Measurements from ENCODE around the gene PSG4. TPM values are rescaled to one million over a fixed set of nuclear protein-coding genes. Genes with fewer than 3 reads are reported as not detected.
"Not testable (repeated sequence)": the region's sequence is repeated elsewhere in the genome, so short reads cannot be mapped to it uniquely, and the experiment has no call there.

The PSG4 gene
- total RNA-seq (not detected), polyA plus RNA-seq (under 1 TPM in 1 of 3 donors, not detected in 2; 0.38 TPM)
- long read RNA-seq, donor 1, partial matches to known transcripts: 0 of 2 reads
- long read RNA-seq, donor 1, other reads (novel, unspliced or antisense): 0 of 2 reads
- long read RNA-seq, donor 2: 0 reads
- long read RNA-seq, donor 3: 0 reads
- long read RNA-seq, donor 4: 0 reads
- long read RNA-seq, donor 5: 0 reads
- long read RNA-seq, donor 6: 0 reads
- long read RNA-seq, donor 7: 0 reads
- long read RNA-seq, donor 8: 0 reads
- long read RNA-seq, donor 9: 0 reads
- long read RNA-seq, donor 10: 0 reads

DNA sequence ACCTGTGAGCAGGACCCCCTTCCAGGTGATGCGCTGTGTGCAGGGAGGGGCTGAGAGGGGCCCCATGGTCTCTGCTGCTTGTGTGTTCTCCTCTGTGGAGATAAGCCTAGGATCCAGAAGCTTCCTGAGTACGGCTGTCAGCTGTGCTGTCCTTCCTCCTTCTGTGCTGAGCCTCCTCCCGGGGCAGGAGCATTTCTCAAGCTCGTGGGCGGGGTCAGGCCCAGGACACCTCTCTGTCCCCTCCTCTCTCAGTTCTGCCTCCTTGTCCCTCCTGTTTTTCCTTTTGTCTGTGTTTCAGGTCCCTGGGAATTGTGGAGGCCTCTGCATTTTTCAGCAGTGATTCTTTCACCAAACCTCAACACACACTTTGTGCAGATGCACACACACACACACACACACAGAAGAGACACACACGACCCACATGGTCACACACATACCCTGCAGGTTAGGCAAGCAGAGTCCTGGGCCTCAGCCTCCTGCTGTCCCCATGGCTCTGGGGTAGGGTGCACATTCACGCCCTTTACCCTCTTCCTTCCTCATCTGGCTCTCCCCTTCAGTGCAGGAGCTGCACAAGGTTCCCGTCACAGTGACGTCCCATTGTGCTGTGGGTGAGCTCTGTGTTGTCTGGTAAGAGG lies at the start of gene PSG4:
TSS of gene PSG4 (minus strand) at position 168 of the 635 bp plus-strand sequence. CDS start at position 66, 102 bp downstream.
- H3K27me3 ChIP-seq; intact Hi-C loops (cut with DNase I; ENCODE audit: low total_unique reads); H3K4me3 ChIP-seq; DNase-seq; H3K4me1 ChIP-seq; H3K27ac ChIP-seq; H3K36me3 ChIP-seq; H3K9me3 ChIP-seq: not testable (repeated sequence)
- 50 to 59% (median 53%) methylated on average over 9 of the region's 9 CpGs; no CpG with 5 or more reads in 1 of the 5 donors for WGBS, 5 donors

DNA sequence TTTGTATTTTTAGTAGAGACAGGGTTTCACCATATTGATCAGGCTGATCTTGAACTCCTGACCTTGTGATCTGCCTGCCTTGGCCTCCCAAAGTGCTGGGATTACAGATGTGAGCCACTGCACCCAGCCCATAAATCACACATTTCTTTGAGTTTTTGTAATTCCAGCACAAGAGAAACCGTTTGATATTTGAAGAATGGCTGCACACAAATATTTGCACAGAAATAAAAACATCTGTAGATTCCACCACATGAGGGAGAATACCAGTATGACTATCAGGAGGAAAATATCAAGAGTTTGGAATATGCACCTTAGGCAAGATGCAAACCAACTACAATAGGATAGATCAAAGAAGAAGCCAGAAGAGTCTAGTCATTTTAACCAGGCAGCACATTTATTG lies 46.0 kb upstream of the PSG4 start:
- H3K9me3 ChIP-seq; H3K4me3 ChIP-seq; H3K27ac ChIP-seq; intact Hi-C loops (cut with DNase I; ENCODE audit: low total_unique reads); H3K36me3 ChIP-seq; H3K27me3 ChIP-seq; DNase-seq; H3K4me1 ChIP-seq: not testable (repeated sequence)
- WGBS, 5 donors: 13 to 39% (median 20%) methylated on average over 1 of the region's 1 CpG; no CpG with 5 or more reads in 1 of the 5 donors

DNA sequence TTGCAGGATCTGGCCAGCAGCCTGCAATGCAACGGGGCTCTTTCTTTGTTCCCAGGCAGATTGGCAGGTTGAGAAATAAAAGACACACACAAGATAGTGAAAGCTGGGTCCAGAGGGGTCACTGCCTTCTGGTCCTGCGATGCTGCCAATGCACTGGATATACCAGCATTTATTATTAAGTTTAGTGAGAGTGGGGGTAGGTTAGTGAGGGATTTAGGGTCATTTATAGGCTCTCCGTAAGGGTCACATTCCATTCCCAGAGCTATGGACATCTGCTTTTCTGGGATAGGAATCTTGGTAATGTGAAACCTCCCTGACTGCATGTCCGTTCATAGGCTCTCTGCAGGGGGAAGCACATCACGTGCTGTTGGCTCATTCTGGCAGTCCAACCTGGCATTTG lies 44.9 kb upstream of the PSG4 start:
- H3K36me3 ChIP-seq; H3K27ac ChIP-seq; H3K9me3 ChIP-seq; H3K4me3 ChIP-seq; H3K4me1 ChIP-seq; H3K27me3 ChIP-seq; intact Hi-C loops (cut with DNase I; ENCODE audit: low total_unique reads); DNase-seq: not testable (repeated sequence)
- 55 to 73% (median 60%) methylated on average over 3 to 5 of the region's 5 CpGs; no CpG with 5 or more reads in 1 of the 5 donors for WGBS, 5 donors

DNA sequence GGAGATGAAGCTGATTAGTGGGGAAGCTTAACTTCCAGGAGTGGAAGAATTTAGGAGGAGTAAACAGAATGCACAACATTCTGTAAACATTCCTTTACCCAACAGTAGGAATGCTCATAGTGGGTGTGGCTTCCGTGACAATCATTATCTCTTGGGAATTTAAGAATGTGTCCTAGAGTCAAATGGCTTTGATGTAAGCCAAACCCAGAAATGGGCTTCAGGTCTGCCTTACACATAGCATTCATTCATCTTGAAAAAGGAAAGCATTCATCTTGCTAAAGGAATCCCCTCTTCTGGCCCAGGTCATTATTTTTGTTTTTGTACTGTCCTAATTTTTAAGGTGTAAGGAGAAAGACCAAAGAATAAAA lies 43.2 kb upstream of the PSG4 start:
- H3K9me3 ChIP-seq; intact Hi-C loops (cut with DNase I; ENCODE audit: low total_unique reads): not testable (repeated sequence)
- WGBS, 5 donors: 63 to 93% (median 84%) methylated on average over 1 of the region's 1 CpG; no CpG with 5 or more reads in 1 of the 5 donors

DNA sequence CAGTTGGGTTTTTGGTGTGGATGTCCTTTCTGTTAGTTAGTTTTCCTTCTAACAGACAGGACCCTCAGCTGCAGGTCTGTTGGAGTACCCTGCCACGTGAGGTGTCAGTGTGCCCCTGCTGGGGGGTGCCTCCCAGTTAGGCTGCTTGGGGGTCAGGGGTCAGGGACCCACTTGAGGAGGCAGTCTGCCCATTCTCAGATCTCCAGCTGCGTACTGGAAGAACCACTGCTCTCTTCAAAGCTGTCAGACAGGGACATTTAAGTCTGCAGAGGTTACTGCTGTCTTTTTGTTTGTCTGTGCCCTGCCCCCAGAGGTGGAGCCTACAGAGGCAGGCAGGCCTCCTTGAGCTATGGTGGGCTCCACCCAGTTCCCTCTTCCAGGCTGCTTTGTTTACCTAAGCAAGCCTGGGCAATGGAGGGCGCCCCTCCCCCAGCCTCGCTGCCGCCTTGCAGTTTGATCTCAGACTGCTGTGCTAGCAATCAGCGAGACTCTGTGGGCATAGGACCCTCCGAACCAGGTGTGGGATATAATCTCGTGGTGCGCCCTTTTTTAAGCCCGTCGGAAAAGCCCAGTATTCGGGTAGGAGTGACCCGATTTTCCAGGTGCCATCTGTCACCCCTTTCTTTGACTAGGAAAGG lies 41.9 kb upstream of the PSG4 start:
- DNase-seq; H3K36me3 ChIP-seq; intact Hi-C loops (cut with DNase I; ENCODE audit: low total_unique reads); H3K4me3 ChIP-seq; H3K27ac ChIP-seq; H3K4me1 ChIP-seq; H3K27me3 ChIP-seq; H3K9me3 ChIP-seq: not testable (repeated sequence)
- WGBS, 5 donors: 78 to 83% (median 81%) methylated on average over 10 to 13 of the region's 13 CpGs; no CpG with 5 or more reads in 1 of the 5 donors

More for the DNA sequence above, 43.2 kb upstream of the PSG4 start:
- not testable (repeated sequence) for DNase-seq, H3K27ac ChIP-seq, H3K27me3 ChIP-seq, H3K4me3 ChIP-seq, H3K4me1 ChIP-seq, H3K36me3 ChIP-seq

DNA sequence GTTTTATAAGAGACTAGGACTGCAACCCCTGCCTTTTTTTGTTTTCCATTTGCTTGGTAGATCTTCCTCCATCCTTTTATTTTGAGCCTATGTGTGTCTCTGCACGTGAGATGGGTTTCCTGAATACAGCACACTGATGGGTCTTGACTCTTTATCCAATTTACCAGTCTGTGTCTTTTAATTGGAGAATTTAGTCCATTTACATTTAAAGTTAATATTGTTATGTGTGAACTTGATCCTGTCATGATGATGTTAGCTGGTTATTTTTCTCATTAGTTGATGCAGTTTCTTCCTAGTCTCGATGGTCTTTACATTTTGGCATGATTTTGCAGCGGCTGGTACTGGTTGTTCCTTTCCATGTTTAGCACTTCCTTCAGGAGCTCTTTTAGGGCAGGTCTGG lies 40.4 kb upstream of the PSG4 start:
- H3K9me3 ChIP-seq; H3K27me3 ChIP-seq; H3K4me3 ChIP-seq; H3K4me1 ChIP-seq; H3K27ac ChIP-seq; H3K36me3 ChIP-seq; DNase-seq; intact Hi-C loops (cut with DNase I; ENCODE audit: low total_unique reads): not testable (repeated sequence)
- 72 to 92% (median 85%) methylated on average over 2 to 3 of the region's 3 CpGs; no CpG with 5 or more reads in 1 of the 5 donors for WGBS, 5 donors

DNA sequence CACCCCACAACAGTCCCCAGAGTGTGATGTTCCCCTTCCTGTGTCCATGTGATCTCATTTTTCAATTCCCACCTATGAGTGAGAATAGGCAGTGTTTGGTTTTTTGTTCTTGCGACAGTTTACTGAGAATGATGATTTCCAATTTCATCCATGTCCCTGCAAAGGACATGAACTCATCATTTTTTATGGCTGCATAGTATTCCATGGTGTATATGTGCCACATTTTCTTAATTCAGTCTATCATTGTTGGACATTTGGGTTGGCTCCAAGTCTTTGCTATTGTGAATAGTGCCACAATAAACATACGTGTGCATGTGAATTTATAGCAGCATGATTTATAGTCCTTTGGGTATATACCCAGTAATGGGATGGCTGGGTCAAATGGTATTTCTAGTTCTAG lies 36.8 kb upstream of the PSG4 start:
- intact Hi-C loops (cut with DNase I; ENCODE audit: low total_unique reads); H3K4me1 ChIP-seq: not testable (repeated sequence)

DNA sequence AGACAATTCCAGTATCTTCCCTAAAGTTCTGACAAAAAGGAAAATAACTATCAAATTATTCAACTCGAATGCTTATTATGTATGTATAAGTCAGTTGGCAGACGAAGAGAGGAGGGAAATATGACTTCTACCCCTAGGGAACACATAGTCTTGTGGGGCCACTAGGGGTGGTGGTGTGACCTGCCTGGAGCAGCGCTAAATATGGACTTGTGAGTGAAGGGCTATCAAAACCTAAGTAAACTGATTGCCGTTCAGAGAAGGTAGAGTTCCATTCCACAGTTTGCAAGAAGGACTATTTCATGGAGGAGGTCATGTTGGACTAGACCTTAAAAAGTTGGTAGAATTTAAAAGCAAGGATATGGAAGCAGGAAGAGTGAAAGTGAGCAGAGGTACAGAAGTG lies 32.8 kb upstream of the PSG4 start:
- peaks cover 0 to 11% (median 0%) of the 10 kb centered on the region in 4 donors for H3K9me3 ChIP-seq
- H3K36me3 ChIP-seq; H3K27ac ChIP-seq; intact Hi-C loops (cut with DNase I; ENCODE audit: low total_unique reads); DNase-seq; H3K27me3 ChIP-seq; H3K4me3 ChIP-seq; H3K4me1 ChIP-seq: not testable (repeated sequence)
- WGBS, 5 donors: 61 to 88% (median 79%) methylated on average over 4 of the region's 4 CpGs; no CpG with 5 or more reads in 1 of the 5 donors

More for the DNA sequence above, 36.8 kb upstream of the PSG4 start:
- not testable (repeated sequence) for H3K27ac ChIP-seq, H3K4me3 ChIP-seq, DNase-seq, H3K27me3 ChIP-seq, H3K36me3 ChIP-seq
- peaks cover 0 to 11% (median 0%) of the 10 kb centered on the region in 4 donors for H3K9me3 ChIP-seq
- 85 to 93% (median 87%) methylated on average over 2 of the region's 2 CpGs; no CpG with 5 or more reads in 1 of the 5 donors for WGBS, 5 donors

DNA sequence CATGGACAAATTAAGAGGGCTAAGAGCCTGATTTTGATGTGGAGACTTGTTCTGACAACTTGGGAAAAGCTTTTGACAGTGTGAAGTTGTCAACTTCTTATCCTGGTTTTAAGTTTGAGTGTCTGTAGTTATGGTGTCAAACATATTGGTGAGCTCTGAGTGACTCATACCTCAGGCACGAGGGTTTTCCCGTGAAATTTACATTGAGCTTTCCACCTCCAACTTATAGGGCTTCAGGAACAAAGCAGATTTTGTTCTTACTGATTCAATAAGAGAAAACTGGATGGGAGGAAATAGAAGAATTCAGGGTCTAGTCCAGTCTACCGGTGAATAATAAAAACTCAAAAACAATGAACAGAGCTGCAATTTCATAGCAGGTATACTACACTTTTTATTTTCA lies 30.2 kb upstream of the PSG4 start:
- 61 to 76% (median 71%) methylated on average over 3 of the region's 3 CpGs; no CpG with 5 or more reads in 1 of the 5 donors for WGBS, 5 donors
- H3K36me3 ChIP-seq; intact Hi-C loops (cut with DNase I; ENCODE audit: low total_unique reads): not testable (repeated sequence)

More for the DNA sequence above, 30.2 kb upstream of the PSG4 start:
- H3K27ac ChIP-seq, H3K4me3 ChIP-seq, H3K27me3 ChIP-seq, H3K4me1 ChIP-seq, DNase-seq: not testable (repeated sequence)
- peaks cover 0 to 16% (median 5%) of the 10 kb centered on the region in 4 donors for H3K9me3 ChIP-seq
